ENCODE data around the gene NCF4. TPM values are rescaled to one million over a fixed set of nuclear protein-coding genes. Genes with fewer than 3 reads are reported as not detected.

NCF4 gene
- total RNA-seq, 1 experiment from 2014 or later: not detected

DNA sequence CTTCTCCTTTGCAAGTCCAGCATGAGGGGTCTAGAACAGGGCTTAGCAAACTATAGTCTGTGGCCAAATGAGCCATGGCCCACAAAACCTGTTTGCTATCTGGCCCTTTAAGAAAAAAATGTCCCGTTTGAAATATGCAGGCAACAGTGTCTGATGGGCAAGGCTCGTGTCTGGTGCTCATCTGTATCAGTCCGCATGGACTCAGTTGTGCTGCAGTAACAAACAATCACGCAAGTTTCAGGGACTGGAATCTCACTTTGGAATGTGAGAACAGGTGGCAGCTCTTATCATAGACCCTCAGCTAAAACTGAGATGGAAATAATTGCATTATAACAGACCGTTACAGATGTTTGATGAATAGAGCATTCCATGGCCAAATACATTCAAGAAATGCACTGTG is 24.9 kb upstream of the NCF4 start:
- Histone ChIP-seq H3K27ac (ENCODE audit: insufficient read length, low read depth, low read length) (no peak overlapping the region), H3K4me2 (ENCODE audit: insufficient read depth, insufficient read length, low read length) (no peak overlapping the region), H2AFZ (ENCODE audit: low read length) (no peak overlapping the region), H3K9ac (ENCODE audit: extremely low read depth, insufficient read length, low read length) (no peak overlapping the region), H3K18ac (ENCODE audit: insufficient read length, low read depth, low read length) (no peak overlapping the region), H2BK5ac (ENCODE audit: insufficient read length, low read length) (no peak overlapping the region), H3K23ac (ENCODE audit: insufficient read length, low read depth, low read length) (no peak overlapping the region), H2BK20ac (ENCODE audit: low read depth, low read length, poor library complexity, severe bottlenecking) (no peak overlapping the region), H3K4ac (ENCODE audit: low read depth, low read length) (no peak overlapping the region), H3K14ac (ENCODE audit: insufficient read depth, low read length) (no peak overlapping the region), H2BK12ac (ENCODE audit: insufficient read length, low read depth, low read length) (no peak overlapping the region), H3K23me2 (ENCODE audit: insufficient read length, low read depth, low read length, poor library complexity, severe bottlenecking) (no peaks in the 10 kb centered on the region), H3T11ph (ENCODE audit: low read length) (no peak overlapping the region), H3K56ac (ENCODE audit: insufficient read length, low read depth, low read length) (no peak overlapping the region), H3K4me1 (ENCODE audit: insufficient read depth, low read length) (no peaks in the 10 kb centered on the region), H4K5ac (ENCODE audit: insufficient read length, low read depth, low read length) (no peak overlapping the region), H2BK120ac (ENCODE audit: low read depth, low read length, poor library complexity, severe bottlenecking) (no peak overlapping the region), H3K79me1 (ENCODE audit: insufficient read depth, low read depth, low read length, poor library complexity, severe bottlenecking) (no peaks in the 10 kb centered on the region), H2BK15ac (ENCODE audit: low read depth, low read length) (no peak overlapping the region), H4K91ac (ENCODE audit: insufficient read length, low read depth, low read length) (no peak overlapping the region), H3K79me2 (ENCODE audit: insufficient read depth, low read length) (no peaks in the 10 kb centered on the region; the same call in 1 of the 2 replicates), H3K27me3 (ENCODE audit: insufficient read depth, low read length) (no peaks in the 10 kb centered on the region), H3K9me3 (ENCODE audit: control insufficient read depth, low read depth, low read length) (no peaks in the 10 kb centered on the region), H2AK5ac (ENCODE audit: insufficient read length, low read length) (no peak overlapping the region), H4K20me1 (ENCODE audit: control insufficient read depth, insufficient read depth, insufficient read length) (no peaks in the 10 kb centered on the region), H4K8ac (replicated peaks; ENCODE audit: insufficient read length, low read depth, low read length) (no peak overlapping the region)
- Mint-ChIP-seq H3K27ac (no peak overlapping the region), H3K4me3 (no peak overlapping the region), H3K27me3 (ENCODE audit: low read depth) (peaks cover 39% of the 10 kb centered on the region), H3K36me3 (ENCODE audit: insufficient read depth in 1 of 3, low read depth in 3 of 3) (peaks cover 0 to 7% (median 5%) of the 10 kb centered on the region in 3 experiments; a peak in 4 of 7 replicates), H3K4me1 (no peaks in the 10 kb centered on the region), H3K9me3 (peaks cover 14 to 17% of the 10 kb centered on the region in 2 experiments)
- TF ChIP-seq, protein P1, sequence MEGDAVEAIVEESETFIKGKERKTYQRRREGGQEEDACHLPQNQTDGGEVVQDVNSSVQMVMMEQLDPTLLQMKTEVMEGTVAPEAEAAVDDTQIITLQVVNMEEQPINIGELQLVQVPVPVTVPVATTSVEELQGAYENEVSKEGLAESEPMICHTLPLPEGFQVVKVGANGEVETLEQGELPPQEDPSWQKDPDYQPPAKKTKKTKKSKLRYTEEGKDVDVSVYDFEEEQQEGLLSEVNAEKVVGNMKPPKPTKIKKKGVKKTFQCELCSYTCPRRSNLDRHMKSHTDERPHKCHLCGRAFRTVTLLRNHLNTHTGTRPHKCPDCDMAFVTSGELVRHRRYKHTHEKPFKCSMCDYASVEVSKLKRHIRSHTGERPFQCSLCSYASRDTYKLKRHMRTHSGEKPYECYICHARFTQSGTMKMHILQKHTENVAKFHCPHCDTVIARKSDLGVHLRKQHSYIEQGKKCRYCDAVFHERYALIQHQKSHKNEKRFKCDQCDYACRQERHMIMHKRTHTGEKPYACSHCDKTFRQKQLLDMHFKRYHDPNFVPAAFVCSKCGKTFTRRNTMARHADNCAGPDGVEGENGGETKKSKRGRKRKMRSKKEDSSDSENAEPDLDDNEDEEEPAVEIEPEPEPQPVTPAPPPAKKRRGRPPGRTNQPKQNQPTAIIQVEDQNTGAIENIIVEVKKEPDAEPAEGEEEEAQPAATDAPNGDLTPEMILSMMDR (conservative IDR thresholded peaks at IDR 0.05): no peak
- no peak for DNase-seq
- WGBS (ENCODE audit: extremely low coverage, insufficient read length, low lambda C conversion rate): no CpG with 5 or more reads among the region's 5 CpGs
